ENCODE results near the gene EGLN1.

DNA sequence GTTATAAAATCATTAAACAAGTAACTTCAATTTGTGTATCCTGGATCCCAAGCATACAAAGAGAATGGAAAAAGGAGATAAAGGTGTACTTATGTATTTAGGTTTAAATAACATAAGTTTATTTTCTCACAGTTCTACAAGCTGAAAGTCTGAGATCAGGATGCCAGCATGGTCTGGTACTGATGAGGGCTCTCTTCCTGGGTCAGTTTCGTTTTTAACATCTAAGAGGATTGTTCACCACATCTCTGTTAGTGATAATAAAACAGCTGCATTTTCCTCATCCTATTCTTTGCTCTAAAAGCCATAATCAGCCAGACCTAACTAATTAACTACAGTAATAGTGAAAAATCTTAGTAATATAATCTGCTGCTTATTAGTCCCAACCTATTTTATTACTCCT lies 5.2 kb downstream of the EGLN1 start:
- TF ChIP-seq, protein P1, sequence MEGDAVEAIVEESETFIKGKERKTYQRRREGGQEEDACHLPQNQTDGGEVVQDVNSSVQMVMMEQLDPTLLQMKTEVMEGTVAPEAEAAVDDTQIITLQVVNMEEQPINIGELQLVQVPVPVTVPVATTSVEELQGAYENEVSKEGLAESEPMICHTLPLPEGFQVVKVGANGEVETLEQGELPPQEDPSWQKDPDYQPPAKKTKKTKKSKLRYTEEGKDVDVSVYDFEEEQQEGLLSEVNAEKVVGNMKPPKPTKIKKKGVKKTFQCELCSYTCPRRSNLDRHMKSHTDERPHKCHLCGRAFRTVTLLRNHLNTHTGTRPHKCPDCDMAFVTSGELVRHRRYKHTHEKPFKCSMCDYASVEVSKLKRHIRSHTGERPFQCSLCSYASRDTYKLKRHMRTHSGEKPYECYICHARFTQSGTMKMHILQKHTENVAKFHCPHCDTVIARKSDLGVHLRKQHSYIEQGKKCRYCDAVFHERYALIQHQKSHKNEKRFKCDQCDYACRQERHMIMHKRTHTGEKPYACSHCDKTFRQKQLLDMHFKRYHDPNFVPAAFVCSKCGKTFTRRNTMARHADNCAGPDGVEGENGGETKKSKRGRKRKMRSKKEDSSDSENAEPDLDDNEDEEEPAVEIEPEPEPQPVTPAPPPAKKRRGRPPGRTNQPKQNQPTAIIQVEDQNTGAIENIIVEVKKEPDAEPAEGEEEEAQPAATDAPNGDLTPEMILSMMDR (IDR thresholded peaks at IDR 0.05), result no peak
- no peak for TF ChIP-seq POLR2A (IDR thresholded peaks at IDR 0.05)
